ENCODE data around the gene FAM20B.
A peak's percentile ranks its signal among the peaks of the same experiment; 100 is the strongest.
"Not testable (repeated sequence)": the region's sequence is repeated elsewhere in the genome, so short reads cannot be mapped to it uniquely, and the experiment has no call there.

FAM20B gene

GRCh38 chr1:179025125-179025974 lies at the start of gene FAM20B:
Gene FAM20B (plus strand): TSS chr1:179025894. CDS start chr1:179043848, 17,954 bp downstream.
- H3K4me3 ChIP-seq (ENCODE audit: control insufficient read depth, low read depth, low read length): peak within 1 kb of the TSS; percentile 75
- peak; percentile 53 for DNase-seq (ENCODE audit: low read depth)
- TF ChIP-seq CTCF (IDR thresholded peaks at IDR 0.05; ENCODE audit: control insufficient read depth, insufficient read depth, low read depth, low read length, missing control alignments): no peak

DNA sequence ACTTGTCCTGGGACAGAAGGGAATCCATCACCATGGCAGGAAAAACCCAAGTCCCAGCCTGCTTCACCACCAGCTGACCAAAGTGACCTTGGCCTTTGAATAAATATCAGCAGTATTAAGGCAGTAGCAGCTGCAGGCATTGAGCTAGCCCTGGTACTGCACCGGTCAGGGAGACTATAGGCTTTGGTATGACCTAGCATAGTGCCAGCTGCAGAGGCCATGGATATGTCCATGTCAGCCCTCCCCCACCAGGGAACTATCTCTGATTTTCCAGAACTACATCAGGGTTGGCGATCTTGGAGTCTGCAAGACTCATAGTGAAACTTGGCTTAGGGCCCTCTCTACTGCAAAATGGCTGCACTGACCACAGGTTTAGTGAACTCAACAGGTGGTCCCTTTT lies 49.2 kb upstream of the FAM20B start:
- DNase-seq (ENCODE audit: low read depth): no peak
- H3K4me3 ChIP-seq (ENCODE audit: control insufficient read depth, low read depth, low read length): no peak overlapping the region
- TF ChIP-seq CTCF (IDR thresholded peaks at IDR 0.05; ENCODE audit: control insufficient read depth, insufficient read depth, low read depth, low read length, missing control alignments): no peak

DNA sequence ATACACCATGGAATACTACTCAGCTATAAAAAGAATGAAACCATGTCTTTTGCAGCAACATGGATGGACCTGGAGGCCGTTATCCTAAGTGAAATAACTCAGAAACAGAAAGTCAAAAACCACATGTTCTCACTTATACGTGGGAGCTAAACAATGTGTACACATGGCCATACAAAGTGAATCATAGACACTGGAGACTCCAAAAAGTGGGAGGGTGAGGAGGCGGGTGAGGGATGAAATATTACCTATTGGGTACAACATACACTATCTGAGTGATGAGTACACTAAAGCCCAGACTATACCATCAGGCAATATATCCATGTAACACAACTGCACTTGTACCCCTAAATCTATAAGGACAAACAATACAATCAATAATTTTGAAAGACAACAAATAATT lies 39.5 kb upstream of the FAM20B start:
- no peak for TF ChIP-seq CTCF (IDR thresholded peaks at IDR 0.05; ENCODE audit: control insufficient read depth, insufficient read depth, low read depth, low read length, missing control alignments)
- DNase-seq (ENCODE audit: low read depth): no peak
- H3K4me3 ChIP-seq (ENCODE audit: control insufficient read depth, low read depth, low read length): no peak overlapping the region

DNA sequence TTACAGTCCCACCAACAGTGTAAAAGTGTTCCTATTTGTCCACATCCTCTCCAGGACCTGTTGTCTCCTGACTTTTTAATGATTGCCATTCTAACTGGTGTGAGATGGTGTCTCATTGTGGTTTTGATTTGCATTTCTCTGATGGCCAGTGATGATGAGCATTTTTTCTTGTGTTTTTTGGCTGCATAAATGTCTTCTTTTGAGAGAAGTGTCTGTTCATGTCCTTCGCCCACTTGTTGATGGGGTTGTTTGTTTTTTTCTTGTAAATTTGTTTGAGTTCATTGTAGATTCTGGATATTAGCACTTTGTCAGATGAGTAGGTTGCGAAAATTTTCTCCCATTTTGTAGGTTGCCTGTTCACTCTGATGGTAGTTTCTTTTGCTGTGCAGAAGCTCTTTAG lies 37.5 kb upstream of the FAM20B start:
- not testable (repeated sequence) for DNase-seq (ENCODE audit: low read depth); H3K4me3 ChIP-seq (ENCODE audit: control insufficient read depth, low read depth, low read length)

GRCh38 chr1:178993559-178993958 lies 32.1 kb upstream of the FAM20B start:
- no peak for TF ChIP-seq CTCF (IDR thresholded peaks at IDR 0.05; ENCODE audit: control insufficient read depth, insufficient read depth, low read depth, low read length, missing control alignments)
- H3K4me3 ChIP-seq (ENCODE audit: control insufficient read depth, low read depth, low read length): no peak overlapping the region
- no peak for DNase-seq (ENCODE audit: low read depth)

DNA sequence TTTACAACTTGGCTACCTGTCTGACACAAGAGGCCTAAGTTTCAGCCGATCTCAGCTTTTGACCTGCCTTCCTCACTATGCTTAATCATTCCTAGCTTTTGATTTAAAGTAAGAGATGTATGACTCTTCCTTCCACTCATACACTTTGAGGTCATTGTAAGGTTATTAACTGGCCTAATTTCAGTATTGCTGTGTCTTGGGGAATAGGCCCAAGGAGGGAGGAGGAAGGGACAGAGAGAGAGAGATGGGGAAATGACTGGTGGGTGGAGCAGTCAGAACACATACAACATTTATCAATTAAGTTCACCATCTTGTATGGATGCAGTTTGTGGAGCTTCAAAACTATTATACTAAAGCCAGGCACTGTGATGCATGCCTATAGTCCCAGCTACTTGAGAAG lies 28.3 kb upstream of the FAM20B start:
- TF ChIP-seq CTCF (IDR thresholded peaks at IDR 0.05; ENCODE audit: control insufficient read depth, insufficient read depth, low read depth, low read length, missing control alignments): no peak
- no peak overlapping the region for H3K4me3 ChIP-seq (ENCODE audit: control insufficient read depth, low read depth, low read length)
- no peak for DNase-seq (ENCODE audit: low read depth)

DNA sequence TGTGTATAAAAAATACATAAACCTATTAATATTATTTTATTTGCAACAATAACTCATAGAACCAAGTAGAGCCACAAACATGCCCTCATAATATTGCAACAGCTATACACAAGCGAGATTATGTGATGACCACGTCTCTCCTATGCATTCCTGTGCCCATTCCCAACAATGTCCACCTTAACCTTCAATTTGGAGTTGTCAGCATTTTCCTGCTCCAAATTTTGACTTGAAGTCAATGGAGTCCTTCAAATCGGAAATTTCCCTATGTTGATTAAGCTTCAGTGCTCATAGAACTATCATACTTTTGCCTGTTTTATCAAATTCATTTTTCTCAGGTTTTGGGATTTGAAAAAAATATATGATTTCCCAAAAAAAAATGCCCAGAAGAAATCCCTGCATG lies 27.4 kb upstream of the FAM20B start:
- DNase-seq (ENCODE audit: low read depth): no peak
- no peak for TF ChIP-seq CTCF (IDR thresholded peaks at IDR 0.05; ENCODE audit: control insufficient read depth, insufficient read depth, low read depth, low read length, missing control alignments)
- no peak overlapping the region for H3K4me3 ChIP-seq (ENCODE audit: control insufficient read depth, low read depth, low read length)

All from AG09309 (cell line).